T-helper 17 cell (primary cell): ENCODE data around the gene TMEM139. TPM values are rescaled to one million over a fixed set of nuclear protein-coding genes. Genes with fewer than 3 reads are reported as not detected.

Source experiments
- ATAC-seq: fragments of 150-1000 bp; cut with Tn5 transposase; 2 replicates; pipeline ENCODE4 v1.10.0; 2021; ENCODE audit warnings: mild to moderate bottlenecking, moderate library complexity
- DNase-seq, 3 donors: peaks; one replicate each; pipeline versions ENCODE4 v3.0.0 to v3.0.0-alpha.2; 2020 to 2021
- H3K9me3 ChIP-seq: one replicate; pipeline ENCODE4 v1.7.0; 2013; ENCODE audit warnings: low read length, mild to moderate bottlenecking; ENCODE audit not compliant: control insufficient read depth, poor library complexity, severe bottlenecking
- H3K27ac Mint-ChIP-seq: one replicate; pipeline ENCODE4 v1.8.0; 2022; ENCODE audit warnings: mild to moderate bottlenecking, moderate library complexity, mixed read lengths
- H3K27me3 Mint-ChIP-seq: one replicate; pipeline ENCODE4 v1.8.0; 2022; ENCODE audit warnings: mixed read lengths
- H3K36me3 Mint-ChIP-seq: one replicate; pipeline ENCODE4 v1.8.0; 2022; ENCODE audit warnings: low read depth, mixed read lengths
- H3K4me1 Mint-ChIP-seq: one replicate; pipeline ENCODE4 v1.8.0; 2022; ENCODE audit warnings: mild to moderate bottlenecking, mixed read lengths
- H3K4me3 Mint-ChIP-seq: one replicate; pipeline ENCODE4 v1.8.0; 2022; ENCODE audit warnings: mild to moderate bottlenecking, moderate library complexity, mixed read lengths
- total RNA-seq, 4 donors: library from RNA in 2 of 4; stranded (reverse) in 2 of 4; gene quantifications; one replicate each; pipeline ENCODE4 v1.2.3 and lab custom pipeline; 2022 to 2026

TMEM139 gene
- total RNA-seq, 2 donors from 2014 or later = 0.77 to 0.86 TPM

- ATAC-seq (no peak), DNase-seq (no peak)
- peak overlapping the region; percentile 79 for H3K27ac Mint-ChIP-seq
- H3K27me3 Mint-ChIP-seq = peaks cover 7% of the 10 kb centered on the region
- H3K36me3 Mint-ChIP-seq = peaks cover 7% of the 10 kb centered on the region
- no peak overlapping the region for H3K4me3 Mint-ChIP-seq
- H3K4me1 Mint-ChIP-seq = peaks cover 18% of the 10 kb centered on the region
- no peaks in the 10 kb centered on the region for H3K9me3 ChIP-seq
Observed at GRCh38 chr7:143325240-143325639, 40.5 kb downstream of the TMEM139 start.

- H3K4me3 Mint-ChIP-seq = no peak overlapping the region
- peaks cover 7% of the 10 kb centered on the region for H3K27me3 Mint-ChIP-seq
- ATAC-seq = no peak
- no peaks in the 10 kb centered on the region for H3K9me3 ChIP-seq
- H3K36me3 Mint-ChIP-seq = peaks cover 7% of the 10 kb centered on the region
- peak overlapping the region; percentile 24 for H3K27ac Mint-ChIP-seq
- no peak for DNase-seq
- H3K4me1 Mint-ChIP-seq = peaks cover 18% of the 10 kb centered on the region
Observed at GRCh38 chr7:143327903-143328302, 43.1 kb downstream of the TMEM139 start.

GRCh38 chr7:143329471-143330170, 44.9 kb downstream of the TMEM139 start:
- peaks cover 14% of the 10 kb centered on the region for H3K4me1 Mint-ChIP-seq
- ATAC-seq (no peak), DNase-seq (no peak)
- H3K4me3 Mint-ChIP-seq = no peak overlapping the region
- H3K27me3 Mint-ChIP-seq = peaks cover 3% of the 10 kb centered on the region
- H3K9me3 ChIP-seq = no peaks in the 10 kb centered on the region
- H3K27ac Mint-ChIP-seq = no peak overlapping the region
- peaks cover 7% of the 10 kb centered on the region for H3K36me3 Mint-ChIP-seq

GRCh38 chr7:143331179-143331801, 46.5 kb downstream of the TMEM139 start:
- DNase-seq (no peak), ATAC-seq (no peak)
- no peak overlapping the region for H3K4me3 Mint-ChIP-seq
- H3K36me3 Mint-ChIP-seq = peaks cover 7% of the 10 kb centered on the region
- no peak overlapping the region for H3K27ac Mint-ChIP-seq
- H3K27me3 Mint-ChIP-seq = peaks cover 14% of the 10 kb centered on the region
- no peaks in the 10 kb centered on the region for H3K9me3 ChIP-seq
- H3K4me1 Mint-ChIP-seq = peaks cover 10% of the 10 kb centered on the region

GRCh38 chr7:143334244-143334643, 49.5 kb downstream of the TMEM139 start:
- no peak for ATAC-seq
- DNase-seq = no peak
- H3K36me3 Mint-ChIP-seq = peaks cover 2% of the 10 kb centered on the region
- no peaks in the 10 kb centered on the region for H3K9me3 ChIP-seq
- no peak overlapping the region for H3K27ac Mint-ChIP-seq
- H3K27me3 Mint-ChIP-seq = peaks cover 18% of the 10 kb centered on the region
- H3K4me1 Mint-ChIP-seq = peaks cover 7% of the 10 kb centered on the region
- no peak overlapping the region for H3K4me3 Mint-ChIP-seq

GRCh38 chr7:143337216-143337615, 52.5 kb downstream of the TMEM139 start:
- no peak for ATAC-seq
- Mint-ChIP-seq H3K27me3 (peaks cover 38% of the 10 kb centered on the region), H3K36me3 (peaks cover 4% of the 10 kb centered on the region), H3K4me1 (peaks cover 7% of the 10 kb centered on the region), H3K27ac (no peak overlapping the region), H3K4me3 (no peak overlapping the region)
- no peak for DNase-seq
- H3K9me3 ChIP-seq = no peaks in the 10 kb centered on the region

Other genes starting within 250 kb of the TMEM139 start
- gene OR6V1, start 232.6 kb upstream of the TMEM139 start, total RNA-seq = not detected
- gene PIP, start 152.9 kb upstream of the TMEM139 start, total RNA-seq = not detected
- gene TAS2R39, start 101.5 kb upstream of the TMEM139 start, total RNA-seq = not detected
- gene TAS2R40, start 62.9 kb upstream of the TMEM139 start, total RNA-seq = not detected
- 100 to 1,000 TPM; 428 to 433 TPM for gene GSTK1, start 21.5 kb upstream of the TMEM139 start, total RNA-seq
- 10 to 100 TPM; 49.3 to 52.5 TPM for gene CASP2, start 3.4 kb downstream of the TMEM139 start, total RNA-seq
- not detected for gene CLCN1, start 31.2 kb downstream of the TMEM139 start, total RNA-seq
- gene FAM131B, start 77.8 kb downstream of the TMEM139 start, total RNA-seq = under 1 TPM; 0.23 to 0.42 TPM
- gene ZYX, start 96.4 kb downstream of the TMEM139 start, total RNA-seq = 100 to 1,000 TPM; 151 to 165 TPM
- 10 to 100 TPM in 1 of 2 donors, 1 to 10 TPM in 1; 9.4 to 19.7 TPM for gene EPHA1, start 123.9 kb downstream of the TMEM139 start, total RNA-seq
- under 1 TPM; 0.60 to 0.80 TPM for gene TAS2R60, start 158.5 kb downstream of the TMEM139 start, total RNA-seq
- gene TAS2R41, start 192.9 kb downstream of the TMEM139 start, total RNA-seq = under 1 TPM; 0.52 to 0.99 TPM